Measurements from ENCODE around the gene CTDSPL2.

DNA sequence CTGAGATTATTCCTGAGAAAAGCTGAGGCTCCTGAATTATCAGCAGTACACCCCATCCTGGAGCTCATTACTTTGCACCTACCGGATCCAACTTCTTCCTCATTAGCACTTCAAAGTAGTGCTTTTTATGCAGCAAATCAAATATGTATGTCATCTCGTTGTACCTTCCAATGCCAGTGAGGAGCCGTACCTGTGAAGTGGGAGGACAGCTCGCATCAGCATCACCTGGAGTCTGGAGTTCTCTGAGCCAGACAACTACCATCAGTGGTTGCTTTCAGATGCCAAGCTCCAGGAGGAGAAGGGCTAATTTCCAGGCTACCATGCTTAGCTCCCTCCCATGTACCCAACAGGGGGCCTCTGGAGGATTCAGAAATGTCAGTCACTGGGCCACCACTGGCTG, 141.9 kb downstream of the CTDSPL2 start:
- TF ChIP-seq, protein P1, sequence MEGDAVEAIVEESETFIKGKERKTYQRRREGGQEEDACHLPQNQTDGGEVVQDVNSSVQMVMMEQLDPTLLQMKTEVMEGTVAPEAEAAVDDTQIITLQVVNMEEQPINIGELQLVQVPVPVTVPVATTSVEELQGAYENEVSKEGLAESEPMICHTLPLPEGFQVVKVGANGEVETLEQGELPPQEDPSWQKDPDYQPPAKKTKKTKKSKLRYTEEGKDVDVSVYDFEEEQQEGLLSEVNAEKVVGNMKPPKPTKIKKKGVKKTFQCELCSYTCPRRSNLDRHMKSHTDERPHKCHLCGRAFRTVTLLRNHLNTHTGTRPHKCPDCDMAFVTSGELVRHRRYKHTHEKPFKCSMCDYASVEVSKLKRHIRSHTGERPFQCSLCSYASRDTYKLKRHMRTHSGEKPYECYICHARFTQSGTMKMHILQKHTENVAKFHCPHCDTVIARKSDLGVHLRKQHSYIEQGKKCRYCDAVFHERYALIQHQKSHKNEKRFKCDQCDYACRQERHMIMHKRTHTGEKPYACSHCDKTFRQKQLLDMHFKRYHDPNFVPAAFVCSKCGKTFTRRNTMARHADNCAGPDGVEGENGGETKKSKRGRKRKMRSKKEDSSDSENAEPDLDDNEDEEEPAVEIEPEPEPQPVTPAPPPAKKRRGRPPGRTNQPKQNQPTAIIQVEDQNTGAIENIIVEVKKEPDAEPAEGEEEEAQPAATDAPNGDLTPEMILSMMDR (IDR thresholded peaks at IDR 0.05; ENCODE audit: insufficient read depth, low read depth, low read length) = no peak
- no peak for TF ChIP-seq EZH2 (IDR thresholded peaks at IDR 0.05; ENCODE audit: insufficient read depth, low read length)
